ENCODE measurements around the gene SAP30L. TPM values are rescaled to one million over a fixed set of nuclear protein-coding genes. Genes with fewer than 3 reads are reported as not detected.

The SAP30L gene
- total and polyA plus RNA-seq, 4 donors = 18.2 to 35.4 (median 30.0) TPM

GRCh38 chr5:154482528-154483449 lies 37.0 kb downstream of the SAP30L start:
- no peak for ATAC-seq (ENCODE audit: insufficient read depth, low FRiP score)
- H3K9me3 ChIP-seq (ENCODE audit: control insufficient read depth in 4 of 4, insufficient read depth in 3 of 4, low read length in 3 of 4) = peaks cover 0 to 6% (median 0%) of the 10 kb centered on the region in 4 donors
- WGBS, 2 donors = 5 to 8% methylated on average over 49 of the region's 49 CpGs
- DNase-seq = no peak
- no peak overlapping the region for H3K27ac ChIP-seq (ENCODE audit: low read depth in 1 of 2, low read length in 1 of 2)
- no peak overlapping the region for H3K9ac ChIP-seq (ENCODE audit: insufficient read depth in 1 of 2, low read length in 2 of 2)
- peaks cover 0 to 23% (median 2%) of the 10 kb centered on the region in 5 donors for H3K4me1 ChIP-seq (ENCODE audit: control insufficient read depth in 5 of 5, insufficient read depth in 5 of 5, low read length in 5 of 5)
- H3K4me3 ChIP-seq = no peak overlapping the region
- no peaks in the 10 kb centered on the region for H3K36me3 ChIP-seq (ENCODE audit: control insufficient read depth in 4 of 4, insufficient read depth in 4 of 4, low read length in 4 of 4)
- H3K27me3 ChIP-seq (ENCODE audit: control insufficient read depth in 3 of 3, insufficient read depth in 3 of 3, low read length in 2 of 3) = peaks cover 8 to 97% (median 95%) of the 10 kb centered on the region in 3 donors
- TF ChIP-seq CTCF (IDR thresholded peaks at IDR 0.05; ENCODE audit: control extremely low read depth, extremely low read depth) = no peak

GRCh38 chr5:154483654-154484392 lies 38.0 kb downstream of the SAP30L start:
- no peak for TF ChIP-seq CTCF (IDR thresholded peaks at IDR 0.05; ENCODE audit: control extremely low read depth, extremely low read depth)
- DNase-seq (no peak), ATAC-seq (ENCODE audit: insufficient read depth, low FRiP score) (no peak)
- 6 to 9% methylated on average over 34 of the region's 34 CpGs for WGBS, 2 donors
- Histone ChIP-seq H3K9me3 (ENCODE audit: control insufficient read depth in 4 of 4, insufficient read depth in 3 of 4, low read length in 3 of 4) (peaks cover 0 to 6% (median 0%) of the 10 kb centered on the region in 4 donors), H3K27ac (ENCODE audit: low read depth in 1 of 2, low read length in 1 of 2) (no peak overlapping the region), H3K4me1 (ENCODE audit: control insufficient read depth in 5 of 5, insufficient read depth in 5 of 5, low read length in 5 of 5) (peaks cover 0 to 18% (median 2%) of the 10 kb centered on the region in 5 donors), H3K9ac (ENCODE audit: insufficient read depth in 1 of 2, low read length in 2 of 2) (no peak overlapping the region), H3K27me3 (ENCODE audit: control insufficient read depth in 3 of 3, insufficient read depth in 3 of 3, low read length in 2 of 3) (peaks cover 6 to 97% (median 94%) of the 10 kb centered on the region in 3 donors), H3K36me3 (ENCODE audit: control insufficient read depth in 4 of 4, insufficient read depth in 4 of 4, low read length in 4 of 4) (no peaks in the 10 kb centered on the region), H3K4me3 (no peak overlapping the region)

GRCh38 chr5:154484393-154485095 lies 38.7 kb downstream of the SAP30L start:
- no peak for TF ChIP-seq CTCF (IDR thresholded peaks at IDR 0.05; ENCODE audit: control extremely low read depth, extremely low read depth)
- Histone ChIP-seq H3K4me3 (no peak overlapping the region), H3K9me3 (ENCODE audit: control insufficient read depth in 4 of 4, insufficient read depth in 3 of 4, low read length in 3 of 4) (peaks cover 0 to 6% (median 0%) of the 10 kb centered on the region in 4 donors), H3K9ac (ENCODE audit: insufficient read depth in 1 of 2, low read length in 2 of 2) (no peak overlapping the region), H3K36me3 (ENCODE audit: control insufficient read depth in 4 of 4, insufficient read depth in 4 of 4, low read length in 4 of 4) (no peaks in the 10 kb centered on the region), H3K27me3 (ENCODE audit: control insufficient read depth in 3 of 3, insufficient read depth in 3 of 3, low read length in 2 of 3) (peaks cover 6 to 97% (median 94%) of the 10 kb centered on the region in 3 donors), H3K27ac (ENCODE audit: low read depth in 1 of 2, low read length in 1 of 2) (no peak overlapping the region), H3K4me1 (ENCODE audit: control insufficient read depth in 5 of 5, insufficient read depth in 5 of 5, low read length in 5 of 5) (peaks cover 0 to 18% (median 2%) of the 10 kb centered on the region in 5 donors)
- DNase-seq (peak in 1 of 3 donors; percentile 47), ATAC-seq (ENCODE audit: insufficient read depth, low FRiP score) (no peak)
- WGBS, 2 donors = 10% methylated on average over 15 of the region's 15 CpGs
